Upper lobe of left lung (tissue), 4 donors: ENCODE data around the gene LARP1B.

Experiments used
- CTCF ChIP-seq, 6 experiments: fragments of 450-650 bp in 4 of 6; fragments of 200-600 bp in 2 of 6; sonication (generic) in 2 of 6; IDR thresholded peaks; one replicate each; pipeline ENCODE4 v1.5.1; 2016 to 2019; ENCODE audit warnings: antibody characterized with exemption in 6 of 6
- POLR2A ChIP-seq, 4 donors: fragments of 450-650 bp; IDR thresholded peaks; one replicate each; pipeline ENCODE4 v1.5.1; 2016 to 2017; ENCODE audit warnings: antibody characterized with exemption in 4 of 4, mild to moderate bottlenecking in 2 of 4
- POLR2AphosphoS5 ChIP-seq, 2 donors: sonication (generic); formaldehyde crosslinking; IDR thresholded peaks; one replicate each; pipeline ENCODE4 v1.5.1; 2017; ENCODE audit warnings: antibody characterized with exemption in 2 of 2

GRCh38 chr4:128130621-128131020, 69.5 kb downstream of the LARP1B start:
- TF ChIP-seq CTCF (IDR thresholded peaks at IDR 0.05) (no peak), POLR2AphosphoS5 (IDR thresholded peaks at IDR 0.05) (no peak), POLR2A (IDR thresholded peaks at IDR 0.05) (no peak)
